GM23338 (cell line): ENCODE data around the gene PHLDB2. TPM values are rescaled to one million over a fixed set of nuclear protein-coding genes. Genes with fewer than 3 reads are reported as not detected.

Experiments used
- ATAC-seq: fragments of 200-7000 bp; cut with Tn5 transposase; 3 replicates; pipeline ENCODE4 v1.9.1; 2020
- DNase-seq: peaks from one replicate; pipeline ENCODE4 v3.0.0-alpha.2; 2015; ENCODE audit warnings: low spot score
- H2AFZ ChIP-seq: fragments of 200-600 bp; sonication (generic); 2 replicates; pipeline ENCODE4 v1.8.0; 2016; ENCODE audit warnings: antibody characterized with exemption, mild to moderate bottlenecking, moderate library complexity
- H3F3A ChIP-seq: fragments of 200-600 bp; sonication (generic); replicated peaks from 2 replicates; pipeline ENCODE4 v1.8.0; 2017; ENCODE audit warnings: antibody characterized with exemption, mixed run types, low read depth
- H3K27ac ChIP-seq: fragments of 200-600 bp; sonication (generic); 2 replicates; pipeline ENCODE4 v1.6.1; 2016; ENCODE audit warnings: low read depth
- H3K27me3 ChIP-seq: fragments of 200-600 bp; sonication (generic); 2 replicates; pipeline ENCODE4 v1.8.0; 2016; ENCODE audit warnings: mild to moderate bottlenecking, mixed run types, moderate library complexity; ENCODE audit not compliant: insufficient read depth
- H3K36me3 ChIP-seq: fragments of 200-600 bp; sonication (generic); 2 replicates; pipeline ENCODE4 v1.8.0; 2016; ENCODE audit warnings: mild to moderate bottlenecking; ENCODE audit not compliant: insufficient read depth
- H3K4me1 ChIP-seq: fragments of 200-600 bp; sonication (generic); 2 replicates; pipeline ENCODE4 v1.8.0; 2016; ENCODE audit warnings: mild to moderate bottlenecking, moderate library complexity; ENCODE audit not compliant: insufficient read depth
- H3K4me2 ChIP-seq: fragments of 200-600 bp; sonication (generic); 2 replicates; pipeline ENCODE4 v1.7.1; 2017; ENCODE audit warnings: mixed run types
- H3K4me3 ChIP-seq: fragments of 200-600 bp; sonication (generic); 2 replicates; pipeline ENCODE4 v1.6.1; 2016; ENCODE audit warnings: mixed run types
- H3K79me2 ChIP-seq: fragments of 200-600 bp; sonication (generic); replicated peaks from 2 replicates; pipeline ENCODE4 v1.8.0; 2017; ENCODE audit warnings: mild to moderate bottlenecking; ENCODE audit not compliant: insufficient read depth
- H3K9me2 ChIP-seq: fragments of 200-600 bp; sonication (generic); 2 replicates; pipeline ENCODE4 v1.8.0; 2017; ENCODE audit not compliant: insufficient read depth
- H4K20me1 ChIP-seq: fragments of 200-600 bp; sonication (generic); replicated peaks from 2 replicates; pipeline ENCODE4 v1.8.0; 2017; ENCODE audit warnings: mild to moderate bottlenecking; ENCODE audit not compliant: insufficient read depth
- H3K27ac Mint-ChIP-seq: 2 replicates; pipeline ENCODE4 v1.8.0; 2020; ENCODE audit warnings: inconsistent platforms, mild to moderate bottlenecking, moderate library complexity, mixed read lengths
- H3K27me3 Mint-ChIP-seq: 3 replicates; pipeline ENCODE4 v1.8.0; 2022; ENCODE audit warnings: low read depth, mild to moderate bottlenecking, moderate library complexity, mixed read lengths, inconsistent platforms; ENCODE audit not compliant: insufficient read depth, poor library complexity
- H3K36me3 Mint-ChIP-seq: 3 replicates; pipeline ENCODE4 v1.8.0; 2021; ENCODE audit warnings: low read depth, mild to moderate bottlenecking, inconsistent platforms, moderate library complexity, mixed read lengths
- H3K4me1 Mint-ChIP-seq: 3 replicates; pipeline ENCODE4 v1.8.0; 2020; ENCODE audit warnings: mild to moderate bottlenecking, inconsistent platforms, mixed read lengths
- H3K4me3 Mint-ChIP-seq: 3 replicates; pipeline ENCODE4 v1.8.0; 2021; ENCODE audit warnings: moderate library complexity, mild to moderate bottlenecking, inconsistent platforms, mixed read lengths
- H3K9me3 Mint-ChIP-seq: 3 replicates; pipeline ENCODE4 v1.8.0; 2020; ENCODE audit warnings: moderate library complexity, mild to moderate bottlenecking, inconsistent platforms, mixed read lengths
- CREB1 ChIP-seq: fragments of 250-450 bp; sonication (Bioruptor Pico); IDR thresholded peaks from 2 replicates; pipeline ENCODE4 v1.5.0; 2020; ENCODE audit warnings: low read depth, mild to moderate bottlenecking, moderate library complexity
- ETS1 ChIP-seq: IDR thresholded peaks from 2 replicates; pipeline ENCODE4 v1.6.1; 2016; ENCODE audit warnings: antibody characterized with exemption
- EZH2 ChIP-seq: fragments of 200-600 bp; sonication (generic); IDR thresholded peaks from one replicate; pipeline ENCODE4 v1.8.0; 2017; ENCODE audit warnings: antibody characterized with exemption, mild to moderate bottlenecking, low read depth; ENCODE audit not compliant: unreplicated experiment
- EZH2phosphoT487 ChIP-seq: fragments of 200-600 bp; sonication (generic); IDR thresholded peaks from one replicate; pipeline ENCODE4 v1.8.1; 2018; ENCODE audit warnings: antibody characterized with exemption; ENCODE audit not compliant: unreplicated experiment
- JUNB ChIP-seq: IDR thresholded peaks from one replicate; pipeline ENCODE4 v1.6.1; 2016; ENCODE audit warnings: antibody characterized with exemption; ENCODE audit not compliant: unreplicated experiment
- NANOG ChIP-seq: IDR thresholded peaks from 2 replicates; pipeline ENCODE4 v1.6.1; 2016; ENCODE audit warnings: antibody characterized with exemption, borderline replicate concordance
- POLR2AphosphoS5 ChIP-seq: IDR thresholded peaks from 2 replicates; pipeline ENCODE4 v1.6.1; 2016; ENCODE audit warnings: antibody characterized with exemption, low read depth
- STAT1 ChIP-seq: IDR thresholded peaks from one replicate; pipeline ENCODE4 v1.6.1; 2016; ENCODE audit warnings: antibody characterized with exemption; ENCODE audit not compliant: unreplicated experiment
- ZNF114 ChIP-seq: fragments of 250-450 bp; sonication (Bioruptor Pico); IDR thresholded peaks from 2 replicates; pipeline ENCODE4 v1.5.0; 2020; ENCODE audit warnings: mild to moderate bottlenecking, moderate library complexity
- ZNF331 ChIP-seq: fragments of 250-450 bp; sonication (Bioruptor Pico); IDR thresholded peaks from 2 replicates; pipeline ENCODE4 v1.5.0; 2020; ENCODE audit warnings: low read depth, mild to moderate bottlenecking, moderate library complexity
- polyA plus RNA-seq: library from polyadenylated mRNA; unstranded; fragments of >200 nt; fragmentation: Nextera tagmentation; extraction: Ambion mirVana; gene quantifications from 2 replicates; pipeline ENCODE4 v1.2.1, GENCODE V29; 2016
- total RNA-seq: library from RNA; depleted of rRNA; stranded (reverse); fragments of >200 nt; shearing (Covaris generic); gene quantifications from 2 replicates; pipeline ENCODE4 v1.2.3, GENCODE V29; 2014
- TF ChIP-seq, protein P1 (sequence below), 2 experiments: fragments of 200-600 bp in 1 of 2; sonication (generic) in 1 of 2; conservative IDR thresholded peaks; 2 replicates each; pipeline versions ENCODE4 v1.5.1 to v1.6.1; 2016 to 2017; ENCODE audit warnings: antibody characterized with exemption in 2 of 2, low read depth in 2 of 2, mild to moderate bottlenecking in 2 of 2, moderate library complexity in 1 of 2
- TF ChIP-seq, protein P2 (sequence below): IDR thresholded peaks from one replicate; pipeline ENCODE4 v1.6.1; 2018; ENCODE audit warnings: antibody characterized with exemption; ENCODE audit not compliant: unreplicated experiment

The PHLDB2 gene
- total and polyA plus RNA-seq, 2 experiments from 2014 or later = 19.5 to 33.7 TPM

DNA sequence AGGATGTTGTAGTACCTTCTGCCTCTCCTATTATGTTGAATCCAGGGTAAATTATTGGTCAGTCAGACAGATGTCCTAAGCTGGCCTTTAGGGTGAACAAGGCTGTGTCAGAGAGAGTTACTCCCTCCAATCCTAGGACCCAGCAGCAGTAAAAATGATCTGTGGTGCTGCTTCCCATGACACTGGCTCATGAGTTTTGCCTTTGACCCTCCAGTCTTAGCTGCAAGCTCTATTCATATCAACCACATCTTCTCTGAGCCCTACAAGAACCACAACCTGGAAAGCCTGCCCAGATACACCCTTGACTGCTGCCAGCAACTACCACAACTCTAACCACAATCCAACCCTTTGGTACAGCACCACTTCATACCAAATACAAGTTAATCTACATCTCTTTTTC lies 27.2 kb upstream of the PHLDB2 start:
- H3K27me3 Mint-ChIP-seq = peaks cover 8% of the 10 kb centered on the region
- Histone ChIP-seq H3K36me3 (no peaks in the 10 kb centered on the region), H3K4me2 (no peak overlapping the region), H3K79me2 (no peaks in the 10 kb centered on the region), H3K4me1 (no peaks in the 10 kb centered on the region), H2AFZ (peak overlapping the region; percentile 59; the same call in 1 of the 2 replicates), H4K20me1 (no peaks in the 10 kb centered on the region), H3K9me2 (no peaks in the 10 kb centered on the region), H3K27me3 (peaks cover 21% of the 10 kb centered on the region), H3K4me3 (no peak overlapping the region), H3F3A (0 out of 2 replicates have a peak, but pooled peaks cover 3% of the 10 kb centered on the region), H3K27ac (no peak overlapping the region)
- H3K4me3 Mint-ChIP-seq = no peak overlapping the region
- no peak for TF ChIP-seq EZH2
- TF ChIP-seq NANOG = no peak
- no peak for TF ChIP-seq JUNB
- TF ChIP-seq CREB1 (CRISPR knock-in tag) = no peak
- TF ChIP-seq, protein P1, sequence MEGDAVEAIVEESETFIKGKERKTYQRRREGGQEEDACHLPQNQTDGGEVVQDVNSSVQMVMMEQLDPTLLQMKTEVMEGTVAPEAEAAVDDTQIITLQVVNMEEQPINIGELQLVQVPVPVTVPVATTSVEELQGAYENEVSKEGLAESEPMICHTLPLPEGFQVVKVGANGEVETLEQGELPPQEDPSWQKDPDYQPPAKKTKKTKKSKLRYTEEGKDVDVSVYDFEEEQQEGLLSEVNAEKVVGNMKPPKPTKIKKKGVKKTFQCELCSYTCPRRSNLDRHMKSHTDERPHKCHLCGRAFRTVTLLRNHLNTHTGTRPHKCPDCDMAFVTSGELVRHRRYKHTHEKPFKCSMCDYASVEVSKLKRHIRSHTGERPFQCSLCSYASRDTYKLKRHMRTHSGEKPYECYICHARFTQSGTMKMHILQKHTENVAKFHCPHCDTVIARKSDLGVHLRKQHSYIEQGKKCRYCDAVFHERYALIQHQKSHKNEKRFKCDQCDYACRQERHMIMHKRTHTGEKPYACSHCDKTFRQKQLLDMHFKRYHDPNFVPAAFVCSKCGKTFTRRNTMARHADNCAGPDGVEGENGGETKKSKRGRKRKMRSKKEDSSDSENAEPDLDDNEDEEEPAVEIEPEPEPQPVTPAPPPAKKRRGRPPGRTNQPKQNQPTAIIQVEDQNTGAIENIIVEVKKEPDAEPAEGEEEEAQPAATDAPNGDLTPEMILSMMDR (conservative IDR thresholded peaks at IDR 0.05; ENCODE audit: low read depth in 2 of 2) = no peak
- TF ChIP-seq, protein P2, sequence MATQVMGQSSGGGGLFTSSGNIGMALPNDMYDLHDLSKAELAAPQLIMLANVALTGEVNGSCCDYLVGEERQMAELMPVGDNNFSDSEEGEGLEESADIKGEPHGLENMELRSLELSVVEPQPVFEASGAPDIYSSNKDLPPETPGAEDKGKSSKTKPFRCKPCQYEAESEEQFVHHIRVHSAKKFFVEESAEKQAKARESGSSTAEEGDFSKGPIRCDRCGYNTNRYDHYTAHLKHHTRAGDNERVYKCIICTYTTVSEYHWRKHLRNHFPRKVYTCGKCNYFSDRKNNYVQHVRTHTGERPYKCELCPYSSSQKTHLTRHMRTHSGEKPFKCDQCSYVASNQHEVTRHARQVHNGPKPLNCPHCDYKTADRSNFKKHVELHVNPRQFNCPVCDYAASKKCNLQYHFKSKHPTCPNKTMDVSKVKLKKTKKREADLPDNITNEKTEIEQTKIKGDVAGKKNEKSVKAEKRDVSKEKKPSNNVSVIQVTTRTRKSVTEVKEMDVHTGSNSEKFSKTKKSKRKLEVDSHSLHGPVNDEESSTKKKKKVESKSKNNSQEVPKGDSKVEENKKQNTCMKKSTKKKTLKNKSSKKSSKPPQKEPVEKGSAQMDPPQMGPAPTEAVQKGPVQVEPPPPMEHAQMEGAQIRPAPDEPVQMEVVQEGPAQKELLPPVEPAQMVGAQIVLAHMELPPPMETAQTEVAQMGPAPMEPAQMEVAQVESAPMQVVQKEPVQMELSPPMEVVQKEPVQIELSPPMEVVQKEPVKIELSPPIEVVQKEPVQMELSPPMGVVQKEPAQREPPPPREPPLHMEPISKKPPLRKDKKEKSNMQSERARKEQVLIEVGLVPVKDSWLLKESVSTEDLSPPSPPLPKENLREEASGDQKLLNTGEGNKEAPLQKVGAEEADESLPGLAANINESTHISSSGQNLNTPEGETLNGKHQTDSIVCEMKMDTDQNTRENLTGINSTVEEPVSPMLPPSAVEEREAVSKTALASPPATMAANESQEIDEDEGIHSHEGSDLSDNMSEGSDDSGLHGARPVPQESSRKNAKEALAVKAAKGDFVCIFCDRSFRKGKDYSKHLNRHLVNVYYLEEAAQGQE = no peak
- TF ChIP-seq ETS1 = no peak
- TF ChIP-seq ZNF331 = no peak
- TF ChIP-seq EZH2phosphoT487 = no peak
- TF ChIP-seq STAT1 = no peak
- ATAC-seq = no peak
- no peak for DNase-seq
- H3K4me1 Mint-ChIP-seq = no peaks in the 10 kb centered on the region
- no peak overlapping the region for H3K27ac Mint-ChIP-seq
- no peaks in the 10 kb centered on the region for H3K36me3 Mint-ChIP-seq
- H3K9me3 Mint-ChIP-seq = no peaks in the 10 kb centered on the region; the same call in 2 of the 3 replicates

DNA sequence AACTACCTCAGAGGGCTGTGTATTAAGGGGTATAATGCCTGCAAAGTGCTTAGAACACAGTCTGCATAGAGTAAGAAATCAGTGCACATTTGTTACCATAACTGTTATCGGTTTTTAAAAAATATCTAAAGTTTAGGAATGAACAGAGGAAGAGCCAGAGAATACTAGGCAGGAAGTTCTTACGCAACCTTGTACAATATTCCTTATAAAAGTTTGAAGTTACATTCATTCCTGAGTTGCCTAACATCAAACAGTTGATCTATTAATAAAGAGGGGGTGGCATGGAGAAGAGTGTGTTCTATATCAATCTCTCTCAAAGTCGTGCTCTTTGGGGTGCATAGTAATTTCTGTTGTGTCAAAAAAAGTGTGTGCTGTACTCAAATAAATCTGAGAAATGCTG lies 22.0 kb upstream of the PHLDB2 start:
- Histone ChIP-seq H3K4me1 (no peaks in the 10 kb centered on the region), H3K9me2 (no peaks in the 10 kb centered on the region), H4K20me1 (no peaks in the 10 kb centered on the region), H3K4me2 (no peak overlapping the region), H3F3A (0 out of 2 replicates have a peak, but pooled peaks cover under 1% of the 10 kb centered on the region), H3K79me2 (no peaks in the 10 kb centered on the region), H3K4me3 (no peak overlapping the region), H2AFZ (no peak overlapping the region), H3K27me3 (peaks cover 32% of the 10 kb centered on the region), H3K27ac (no peak overlapping the region), H3K36me3 (no peaks in the 10 kb centered on the region)
- ATAC-seq (no peak), DNase-seq (no peak)
- H3K4me3 Mint-ChIP-seq = no peak overlapping the region
- no peak overlapping the region for H3K27ac Mint-ChIP-seq
- H3K9me3 Mint-ChIP-seq = no peaks in the 10 kb centered on the region
- no peaks in the 10 kb centered on the region for H3K36me3 Mint-ChIP-seq
- peaks cover 13% of the 10 kb centered on the region for H3K27me3 Mint-ChIP-seq
- no peaks in the 10 kb centered on the region for H3K4me1 Mint-ChIP-seq
- TF ChIP-seq CREB1 (CRISPR knock-in tag) (no peak), STAT1 (no peak), POLR2AphosphoS5 (no peak), NANOG (no peak), EZH2phosphoT487 (no peak), EZH2 (no peak), ZNF114 (CRISPR knock-in tag) (no peak)
- TF ChIP-seq, protein P2 = no peak
